Prostate gland (tissue), 2 donors: Measurements from ENCODE around the gene SNX9.

ENCODE experiments used
- POLR2A ChIP-seq: fragments of 450-650 bp; IDR thresholded peaks from one replicate; pipeline ENCODE4 v1.6.1; 2016; ENCODE audit warnings: antibody characterized with exemption, mild to moderate bottlenecking
- POLR2AphosphoS5 ChIP-seq: sonication (generic); formaldehyde crosslinking; IDR thresholded peaks from one replicate; pipeline ENCODE4 v1.6.1; 2017; ENCODE audit warnings: antibody characterized with exemption
- TF ChIP-seq, protein P1 (sequence below), 4 experiments: fragments of 200-600 bp in 2 of 4; fragments of 450-650 bp in 2 of 4; sonication (generic) in 2 of 4; IDR thresholded peaks; 1 replicate in 3 of 4; 2 replicates in 1 of 4; pipeline ENCODE4 v1.5.1; 2016 to 2019; ENCODE audit warnings: antibody characterized with exemption in 4 of 4, mild to moderate bottlenecking in 2 of 4, moderate library complexity in 2 of 4

- TF ChIP-seq, protein P1, sequence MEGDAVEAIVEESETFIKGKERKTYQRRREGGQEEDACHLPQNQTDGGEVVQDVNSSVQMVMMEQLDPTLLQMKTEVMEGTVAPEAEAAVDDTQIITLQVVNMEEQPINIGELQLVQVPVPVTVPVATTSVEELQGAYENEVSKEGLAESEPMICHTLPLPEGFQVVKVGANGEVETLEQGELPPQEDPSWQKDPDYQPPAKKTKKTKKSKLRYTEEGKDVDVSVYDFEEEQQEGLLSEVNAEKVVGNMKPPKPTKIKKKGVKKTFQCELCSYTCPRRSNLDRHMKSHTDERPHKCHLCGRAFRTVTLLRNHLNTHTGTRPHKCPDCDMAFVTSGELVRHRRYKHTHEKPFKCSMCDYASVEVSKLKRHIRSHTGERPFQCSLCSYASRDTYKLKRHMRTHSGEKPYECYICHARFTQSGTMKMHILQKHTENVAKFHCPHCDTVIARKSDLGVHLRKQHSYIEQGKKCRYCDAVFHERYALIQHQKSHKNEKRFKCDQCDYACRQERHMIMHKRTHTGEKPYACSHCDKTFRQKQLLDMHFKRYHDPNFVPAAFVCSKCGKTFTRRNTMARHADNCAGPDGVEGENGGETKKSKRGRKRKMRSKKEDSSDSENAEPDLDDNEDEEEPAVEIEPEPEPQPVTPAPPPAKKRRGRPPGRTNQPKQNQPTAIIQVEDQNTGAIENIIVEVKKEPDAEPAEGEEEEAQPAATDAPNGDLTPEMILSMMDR (IDR thresholded peaks at IDR 0.05): no peak
- TF ChIP-seq POLR2A: no peak
- no peak for TF ChIP-seq POLR2AphosphoS5
Observed at GRCh38 chr6:157967020-157967419, 144.0 kb downstream of the SNX9 start.
